NB4 (cell line): ENCODE data around the gene TCTN3.

Experiments used
- DNase-seq: peaks from one replicate; pipeline ENCODE4 v3.0.0; 2010; ENCODE audit warnings: low read depth
- H3K4me3 ChIP-seq: one replicate; pipeline ENCODE4 v1.5.1; 2011; ENCODE audit warnings: mild to moderate bottlenecking, low read depth, low read length, moderate library complexity
- MYC ChIP-seq: IDR thresholded peaks from 2 replicates; pipeline ENCODE4 v1.6.1; 2011; ENCODE audit warnings: low read depth, low read length
- POLR2A ChIP-seq: IDR thresholded peaks from 2 replicates; pipeline ENCODE4 v1.6.1; 2011; ENCODE audit warnings: mild to moderate bottlenecking; ENCODE audit not compliant: insufficient read length; ENCODE audit errors: extremely low read depth
- TF ChIP-seq, protein P1 (sequence below): IDR thresholded peaks from one replicate; pipeline ENCODE4 v1.5.1; 2012; ENCODE audit warnings: low read depth, low read length
- TF ChIP-seq, protein P2 (sequence below): IDR thresholded peaks from 2 replicates; pipeline ENCODE4 v1.6.1; 2011; ENCODE audit warnings: low read depth, low read length

Gene TCTN3

GRCh38 chr10:95693071-95693667, 558 bp downstream of the TCTN3 start:
- TF ChIP-seq, protein P1, sequence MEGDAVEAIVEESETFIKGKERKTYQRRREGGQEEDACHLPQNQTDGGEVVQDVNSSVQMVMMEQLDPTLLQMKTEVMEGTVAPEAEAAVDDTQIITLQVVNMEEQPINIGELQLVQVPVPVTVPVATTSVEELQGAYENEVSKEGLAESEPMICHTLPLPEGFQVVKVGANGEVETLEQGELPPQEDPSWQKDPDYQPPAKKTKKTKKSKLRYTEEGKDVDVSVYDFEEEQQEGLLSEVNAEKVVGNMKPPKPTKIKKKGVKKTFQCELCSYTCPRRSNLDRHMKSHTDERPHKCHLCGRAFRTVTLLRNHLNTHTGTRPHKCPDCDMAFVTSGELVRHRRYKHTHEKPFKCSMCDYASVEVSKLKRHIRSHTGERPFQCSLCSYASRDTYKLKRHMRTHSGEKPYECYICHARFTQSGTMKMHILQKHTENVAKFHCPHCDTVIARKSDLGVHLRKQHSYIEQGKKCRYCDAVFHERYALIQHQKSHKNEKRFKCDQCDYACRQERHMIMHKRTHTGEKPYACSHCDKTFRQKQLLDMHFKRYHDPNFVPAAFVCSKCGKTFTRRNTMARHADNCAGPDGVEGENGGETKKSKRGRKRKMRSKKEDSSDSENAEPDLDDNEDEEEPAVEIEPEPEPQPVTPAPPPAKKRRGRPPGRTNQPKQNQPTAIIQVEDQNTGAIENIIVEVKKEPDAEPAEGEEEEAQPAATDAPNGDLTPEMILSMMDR, result no peak
- TF ChIP-seq MYC, result no peak
- peak; percentile 18 for DNase-seq

GRCh38 chr10:95691281-95691680, 2.4 kb downstream of the TCTN3 start:
- no peak for DNase-seq
- no peak overlapping the region for H3K4me3 ChIP-seq
- TF ChIP-seq, protein P2, sequence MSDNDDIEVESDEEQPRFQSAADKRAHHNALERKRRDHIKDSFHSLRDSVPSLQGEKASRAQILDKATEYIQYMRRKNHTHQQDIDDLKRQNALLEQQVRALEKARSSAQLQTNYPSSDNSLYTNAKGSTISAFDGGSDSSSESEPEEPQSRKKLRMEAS, result no peak
- TF ChIP-seq POLR2A (no peak), MYC (no peak)
- TF ChIP-seq, protein P1, result no peak

More at GRCh38 chr10:95693071-95693667, 558 bp downstream of the TCTN3 start:
- H3K4me3 ChIP-seq, result peak overlapping the region; percentile 97

GRCh38 chr10:95688648-95689047, 5.1 kb downstream of the TCTN3 start:
- H3K4me3 ChIP-seq, result no peak overlapping the region
- peak; percentile 15 for DNase-seq

GRCh38 chr10:95683966-95684365, 9.8 kb downstream of the TCTN3 start:
- no peak for TF ChIP-seq MYC
- TF ChIP-seq POLR2A, result no peak
- TF ChIP-seq, protein P2, result no peak
- TF ChIP-seq, protein P1, result no peak
- H3K4me3 ChIP-seq, result no peak overlapping the region
- DNase-seq, result no peak

More at GRCh38 chr10:95688648-95689047, 5.1 kb downstream of the TCTN3 start:
- TF ChIP-seq, protein P2, result no peak
- TF ChIP-seq, protein P1, result no peak
- no peak for TF ChIP-seq MYC
- no peak for TF ChIP-seq POLR2A

- H3K4me3 ChIP-seq, result no peak overlapping the region
- no peak for DNase-seq
- TF ChIP-seq, protein P1, result no peak
- no peak for TF ChIP-seq MYC
- TF ChIP-seq, protein P2, result no peak
These were observed 18.2 kb downstream of the TCTN3 start for GRCh38 chr10:95675403-95676116.
